ENCODE results near the gene PRKCH. TPM values are rescaled to one million over a fixed set of nuclear protein-coding genes. Genes with fewer than 3 reads are reported as not detected.

The PRKCH gene
- total RNA-seq, 2 donors from 2014 or later: 18.2 to 82.4 TPM

GRCh38 chr14:61584331-61584741 is 263.0 kb downstream of the PRKCH start:
- peaks cover 44% of the 10 kb centered on the region for H3K4me1 ChIP-seq
- TF ChIP-seq, protein P1, sequence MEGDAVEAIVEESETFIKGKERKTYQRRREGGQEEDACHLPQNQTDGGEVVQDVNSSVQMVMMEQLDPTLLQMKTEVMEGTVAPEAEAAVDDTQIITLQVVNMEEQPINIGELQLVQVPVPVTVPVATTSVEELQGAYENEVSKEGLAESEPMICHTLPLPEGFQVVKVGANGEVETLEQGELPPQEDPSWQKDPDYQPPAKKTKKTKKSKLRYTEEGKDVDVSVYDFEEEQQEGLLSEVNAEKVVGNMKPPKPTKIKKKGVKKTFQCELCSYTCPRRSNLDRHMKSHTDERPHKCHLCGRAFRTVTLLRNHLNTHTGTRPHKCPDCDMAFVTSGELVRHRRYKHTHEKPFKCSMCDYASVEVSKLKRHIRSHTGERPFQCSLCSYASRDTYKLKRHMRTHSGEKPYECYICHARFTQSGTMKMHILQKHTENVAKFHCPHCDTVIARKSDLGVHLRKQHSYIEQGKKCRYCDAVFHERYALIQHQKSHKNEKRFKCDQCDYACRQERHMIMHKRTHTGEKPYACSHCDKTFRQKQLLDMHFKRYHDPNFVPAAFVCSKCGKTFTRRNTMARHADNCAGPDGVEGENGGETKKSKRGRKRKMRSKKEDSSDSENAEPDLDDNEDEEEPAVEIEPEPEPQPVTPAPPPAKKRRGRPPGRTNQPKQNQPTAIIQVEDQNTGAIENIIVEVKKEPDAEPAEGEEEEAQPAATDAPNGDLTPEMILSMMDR (IDR thresholded peaks at IDR 0.05): no peak
- no peak for TF ChIP-seq POLR2A (IDR thresholded peaks at IDR 0.05)
- DNase-seq (no peak), ATAC-seq (no peak)
- 77 to 79% methylated on average over 3 of the region's 3 CpGs for WGBS, 2 donors
- H3K9me3 ChIP-seq: no peaks in the 10 kb centered on the region
- intact Hi-C loops (cut with DNase I): no loop called here
- H3K36me3 ChIP-seq (replicated peaks in 1 of 2; ENCODE audit: insufficient read depth in 1 of 2, low read depth in 2 of 2): no peaks in the 10 kb centered on the region
- H3K27ac ChIP-seq: no peak overlapping the region
- no peak overlapping the region for H3K4me3 ChIP-seq
- no peaks in the 10 kb centered on the region for H3K27me3 ChIP-seq

- TF ChIP-seq, protein P1 (IDR thresholded peaks at IDR 0.05): no peak
- peak in 2 of 3 donors; percentile 15 to 21 for TF ChIP-seq POLR2A (IDR thresholded peaks at IDR 0.05)
- ATAC-seq (peak; percentile 95), DNase-seq (peak; percentile 83 to 90 (median 86))
- no peaks in the 10 kb centered on the region for H3K27me3 ChIP-seq
- H3K36me3 ChIP-seq (replicated peaks in 1 of 2; ENCODE audit: insufficient read depth in 1 of 2, low read depth in 2 of 2): no peaks in the 10 kb centered on the region
- H3K4me1 ChIP-seq: peaks cover 42% of the 10 kb centered on the region
- peak overlapping the region in 3 of 4 donors; percentile 58 to 78 (median 67) for H3K27ac ChIP-seq
- no peaks in the 10 kb centered on the region for H3K9me3 ChIP-seq
- 38 to 42% methylated on average over 5 of the region's 5 CpGs for WGBS, 2 donors
- no peak overlapping the region for H3K4me3 ChIP-seq
- intact Hi-C loops (cut with DNase I): no loop called here
These were observed 264.5 kb downstream of the PRKCH start for GRCh38 chr14:61585598-61586543.

- peak overlapping the region in 3 of 4 donors; percentile 58 to 78 (median 67) for H3K27ac ChIP-seq
- no peaks in the 10 kb centered on the region for H3K9me3 ChIP-seq
- no peaks in the 10 kb centered on the region for H3K27me3 ChIP-seq
- intact Hi-C loops (cut with DNase I): no loop called here
- peak; percentile 3 for ATAC-seq
- no peak for TF ChIP-seq POLR2A (IDR thresholded peaks at IDR 0.05)
- TF ChIP-seq, protein P1 (IDR thresholded peaks at IDR 0.05): no peak
- no peak overlapping the region for H3K4me3 ChIP-seq
- peaks cover 35% of the 10 kb centered on the region for H3K4me1 ChIP-seq
- WGBS, 2 donors: 75 to 76% methylated on average over 4 of the region's 4 CpGs
- H3K36me3 ChIP-seq (replicated peaks in 1 of 2; ENCODE audit: insufficient read depth in 1 of 2, low read depth in 2 of 2): no peaks in the 10 kb centered on the region
- DNase-seq: no peak
These were observed 265.2 kb downstream of the PRKCH start for GRCh38 chr14:61586544-61587055.

- no peak for DNase-seq
- H3K9me3 ChIP-seq: no peaks in the 10 kb centered on the region
- H3K27ac ChIP-seq: peak overlapping the region in 3 of 4 donors; percentile 58 to 78 (median 67)
- H3K36me3 ChIP-seq (replicated peaks in 1 of 2; ENCODE audit: insufficient read depth in 1 of 2, low read depth in 2 of 2): no peaks in the 10 kb centered on the region
- TF ChIP-seq, protein P1 (IDR thresholded peaks at IDR 0.05): no peak
- TF ChIP-seq POLR2A (IDR thresholded peaks at IDR 0.05): no peak
- no peak overlapping the region for H3K4me3 ChIP-seq
- H3K4me1 ChIP-seq: peaks cover 33% of the 10 kb centered on the region
- ATAC-seq: no peak
- intact Hi-C loops (cut with DNase I): no loop called here
- 91 to 96% methylated on average over 5 of the region's 5 CpGs for WGBS, 2 donors
- no peaks in the 10 kb centered on the region for H3K27me3 ChIP-seq
These were observed 265.8 kb downstream of the PRKCH start for GRCh38 chr14:61587081-61587713.

Data from body of pancreas (tissue), 4 donors.